Measurements from ENCODE around the gene NMRAL1.

The NMRAL1 gene

DNA sequence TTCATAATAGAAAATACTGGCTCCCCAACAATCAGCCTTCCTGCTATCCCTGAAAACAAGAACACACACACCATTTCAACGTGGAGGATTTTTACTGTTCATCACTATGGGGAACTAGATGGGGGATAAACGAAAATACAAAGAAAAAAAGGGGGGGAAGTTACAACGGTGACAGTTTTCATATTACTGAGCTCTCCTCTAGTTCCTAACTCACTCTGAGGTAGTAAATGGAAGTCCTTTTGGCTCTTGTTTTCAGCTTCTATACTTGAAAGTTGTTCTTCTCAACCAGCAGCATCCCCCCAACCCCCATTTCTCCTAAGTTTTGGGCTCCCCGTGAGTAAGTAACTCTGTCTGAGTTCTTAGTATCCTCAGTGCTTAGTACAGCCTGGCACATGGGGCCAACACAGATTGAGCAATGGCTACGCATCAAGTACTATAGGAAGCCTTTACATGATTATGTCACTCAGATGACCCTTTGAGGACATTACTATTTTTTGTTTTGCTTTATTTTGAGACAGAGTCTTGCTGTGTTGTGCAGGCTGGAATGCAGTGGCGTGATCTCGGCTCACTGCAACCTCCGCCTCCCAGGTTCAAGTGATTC, 53.8 kb downstream of the NMRAL1 start:
- no peak for DNase-seq

DNA sequence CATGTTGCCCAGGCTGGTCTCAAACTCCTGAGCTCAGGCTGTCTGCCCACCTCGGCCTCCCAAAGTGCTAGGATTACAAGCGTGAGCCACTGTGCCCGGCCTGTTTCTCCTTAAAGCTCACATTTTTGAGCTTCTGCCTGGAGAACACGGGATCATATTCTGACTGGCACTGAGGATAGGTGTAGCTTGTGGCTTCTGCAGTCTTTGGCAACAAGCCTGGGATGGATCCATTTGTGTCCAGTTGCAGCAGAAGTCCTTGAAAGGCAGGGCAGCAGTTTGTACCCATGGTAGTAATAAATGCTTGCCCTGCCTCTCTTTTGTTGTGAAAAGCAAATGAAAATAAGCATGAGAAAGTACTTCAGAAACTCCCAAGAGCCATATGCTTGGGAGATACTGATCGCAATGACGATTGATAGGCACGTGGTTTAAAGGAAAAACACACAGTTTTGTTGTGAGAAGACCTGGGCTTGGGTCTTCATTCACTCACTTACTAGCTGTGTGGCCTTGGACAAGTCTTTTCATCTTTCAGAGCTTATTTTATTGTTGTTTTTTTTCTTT, 54.9 kb downstream of the NMRAL1 start:
- DNase-seq = no peak

- DNase-seq = peak; percentile 46
Measured at GRCh38 chr16:4416200-4417032, 58.0 kb downstream of the NMRAL1 start, which contains the start of gene CORO7. Gene CORO7, minus strand, starts transcription at chr16:4416596. Its CDS starts 78 bp downstream, at chr16:4416518.

DNA sequence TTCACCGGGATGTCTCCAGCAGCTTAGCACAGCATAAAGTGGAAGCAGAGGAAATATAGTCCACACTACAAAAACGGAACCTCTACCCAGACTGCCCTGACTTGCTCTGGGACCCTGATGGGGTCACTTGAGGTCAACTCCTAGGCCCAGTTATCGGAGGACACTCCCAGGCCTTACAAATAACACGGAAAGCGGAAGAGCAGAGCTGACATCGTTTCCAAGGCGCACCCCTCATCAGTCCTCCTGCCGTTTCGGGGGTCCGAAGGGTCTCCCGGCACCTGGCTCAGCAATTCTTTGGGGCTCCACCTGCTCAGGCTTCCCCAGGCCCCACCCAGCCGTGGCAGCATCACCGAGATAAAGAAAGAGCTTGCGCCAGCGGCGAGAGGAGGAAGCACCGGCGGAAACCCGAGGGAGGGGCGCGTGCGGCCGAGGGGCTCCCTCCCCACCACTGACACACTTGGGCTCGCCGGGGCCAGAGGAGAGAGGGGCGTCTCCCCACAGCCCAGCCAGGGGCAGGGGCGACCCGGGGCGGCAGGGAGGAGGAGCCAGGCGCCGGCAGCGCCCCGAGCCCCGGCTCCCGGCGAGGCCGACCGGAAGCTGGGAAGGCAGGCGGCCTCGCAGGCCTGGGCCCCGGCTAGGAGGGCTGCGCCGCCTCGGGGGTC, 58.8 kb downstream of the NMRAL1 start:
- no peak for DNase-seq

GRCh38 chr16:4414187-4414917, 60.1 kb downstream of the NMRAL1 start:
- no peak for DNase-seq

DNA sequence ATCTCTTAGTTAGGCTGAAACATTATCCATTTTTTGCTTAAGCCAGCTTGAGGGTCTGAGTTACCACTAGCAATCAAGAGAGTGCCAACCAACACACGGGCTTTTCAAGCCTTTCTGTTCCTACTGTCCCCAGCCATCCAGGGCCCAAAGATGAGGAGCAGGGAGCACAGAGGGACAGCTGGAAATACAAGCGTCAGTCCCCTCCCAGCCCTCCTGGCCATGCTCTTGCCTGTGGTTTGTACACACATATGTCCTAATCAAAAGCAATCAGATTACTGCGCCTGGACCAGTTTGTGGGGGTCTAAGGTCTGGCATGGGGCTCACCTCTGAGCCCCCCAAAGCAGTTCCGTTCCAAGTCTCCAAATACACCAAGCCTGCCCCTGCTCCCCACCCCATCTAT, 61.6 kb downstream of the NMRAL1 start:
- no peak for DNase-seq

- no peak for DNase-seq
Measured at GRCh38 chr16:4412159-4412558, 62.3 kb downstream of the NMRAL1 start.
